Stimulated activated naive CD8-positive, alpha-beta T cell treated with anti-CD3 and anti-CD28 coated beads, Interleukin-15, amount 100 ng/mL, for 72 hours (primary cell): Measurements from ENCODE around the gene ZNF716.
"Not testable (repeated sequence)": the region's sequence is repeated elsewhere in the genome, so short reads cannot be mapped to it uniquely, and the experiment has no call there.

ENCODE experiments used
- ATAC-seq: fragments of 150-1000 bp; cut with Tn5 transposase; 2 replicates; pipeline ENCODE4 v1.10.0; 2021; ENCODE audit warnings: mild to moderate bottlenecking, moderate library complexity
- DNase-seq, 2 donors: peaks; one replicate each; pipeline ENCODE4 v3.0.0; 2021 to 2022
- H3K27ac Mint-ChIP-seq, 2 donors: one replicate each; pipeline ENCODE4 v1.8.0; 2022; ENCODE audit warnings: mild to moderate bottlenecking in 2 of 2, mixed read lengths in 2 of 2, moderate library complexity in 2 of 2
- H3K27me3 Mint-ChIP-seq: one replicate; pipeline ENCODE4 v1.8.0; 2022; ENCODE audit warnings: mixed read lengths
- H3K4me1 Mint-ChIP-seq: one replicate; pipeline ENCODE4 v1.8.0; 2022; ENCODE audit warnings: mild to moderate bottlenecking, mixed read lengths
- H3K4me3 Mint-ChIP-seq, 2 donors: one replicate each; pipeline ENCODE4 v1.8.0; 2022; ENCODE audit warnings: mild to moderate bottlenecking in 2 of 2, mixed read lengths in 2 of 2, moderate library complexity in 1 of 2
- H3K9me3 Mint-ChIP-seq, 2 donors: one replicate each; pipeline ENCODE4 v1.8.0; 2022; ENCODE audit warnings: mixed read lengths in 2 of 2

The ZNF716 gene

DNA sequence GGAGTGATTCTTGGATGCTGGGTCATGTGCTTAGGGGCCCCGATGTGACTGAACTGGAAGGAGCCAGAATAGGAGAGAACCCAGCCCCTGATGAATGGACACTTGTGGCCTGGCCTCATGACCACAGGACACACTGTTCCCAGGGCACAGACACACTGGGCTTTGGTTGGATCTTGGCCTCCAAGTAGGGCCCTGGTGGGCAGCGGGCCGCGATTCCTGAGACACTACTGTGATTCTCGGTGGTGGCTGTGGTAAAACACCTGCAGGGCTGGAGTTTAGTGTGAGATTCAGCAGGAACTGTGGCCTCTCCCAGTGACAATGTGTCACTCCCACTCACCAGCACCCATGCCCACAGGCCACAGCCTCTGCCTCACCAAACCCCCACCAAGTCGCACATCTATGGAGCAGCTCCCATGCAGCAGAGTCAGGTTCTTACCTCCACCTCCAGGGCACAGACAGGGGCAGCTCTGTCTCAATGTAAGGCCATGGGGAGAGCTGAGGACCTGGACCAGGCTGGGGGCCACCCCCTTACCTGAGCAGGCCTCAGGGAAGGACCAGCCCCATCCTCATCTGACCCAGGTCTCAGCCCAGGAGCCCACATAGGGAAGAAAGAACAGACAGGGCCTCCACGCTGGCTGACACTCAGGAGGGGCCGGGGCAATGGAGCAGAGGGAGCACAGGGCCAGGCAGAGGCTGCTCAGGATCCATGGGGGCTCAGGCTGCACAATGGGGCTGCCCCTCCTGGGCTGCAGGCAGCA lies 33.2 kb upstream of the ZNF716 start:
- H3K9me3 Mint-ChIP-seq = peaks cover 4 to 57% of the 10 kb centered on the region in 2 donors
- ATAC-seq (no peak), DNase-seq (no peak)
- no peaks in the 10 kb centered on the region for H3K4me1 Mint-ChIP-seq
- H3K27me3 Mint-ChIP-seq = no peaks in the 10 kb centered on the region
- no peak overlapping the region for H3K4me3 Mint-ChIP-seq
- no peak overlapping the region for H3K27ac Mint-ChIP-seq

GRCh38 chr7:57417736-57418135 lies 32.2 kb upstream of the ZNF716 start:
- H3K9me3 Mint-ChIP-seq = peaks cover 4 to 47% of the 10 kb centered on the region in 2 donors
- H3K27me3 Mint-ChIP-seq = no peaks in the 10 kb centered on the region
- no peak for ATAC-seq

GRCh38 chr7:57423768-57424167 lies 26.2 kb upstream of the ZNF716 start:
- H3K4me3 Mint-ChIP-seq = no peak overlapping the region
- no peak for ATAC-seq
- H3K4me1 Mint-ChIP-seq = no peaks in the 10 kb centered on the region
- H3K27me3 Mint-ChIP-seq = no peaks in the 10 kb centered on the region
- H3K9me3 Mint-ChIP-seq = peaks cover 4 to 15% of the 10 kb centered on the region in 2 donors
- H3K27ac Mint-ChIP-seq = no peak overlapping the region
- no peak for DNase-seq

More at GRCh38 chr7:57417736-57418135, 32.2 kb upstream of the ZNF716 start:
- no peak overlapping the region for H3K27ac Mint-ChIP-seq
- no peak overlapping the region for H3K4me3 Mint-ChIP-seq
- no peak for DNase-seq
- no peaks in the 10 kb centered on the region for H3K4me1 Mint-ChIP-seq

- no peaks in the 10 kb centered on the region for H3K4me1 Mint-ChIP-seq
- DNase-seq (no peak), ATAC-seq (no peak)
- no peaks in the 10 kb centered on the region for H3K27me3 Mint-ChIP-seq
- H3K9me3 Mint-ChIP-seq = peaks cover 7 to 20% of the 10 kb centered on the region in 2 donors
- no peak overlapping the region for H3K4me3 Mint-ChIP-seq
- H3K27ac Mint-ChIP-seq = no peak overlapping the region
Measured at GRCh38 chr7:57424515-57425238, 25.3 kb upstream of the ZNF716 start.

DNA sequence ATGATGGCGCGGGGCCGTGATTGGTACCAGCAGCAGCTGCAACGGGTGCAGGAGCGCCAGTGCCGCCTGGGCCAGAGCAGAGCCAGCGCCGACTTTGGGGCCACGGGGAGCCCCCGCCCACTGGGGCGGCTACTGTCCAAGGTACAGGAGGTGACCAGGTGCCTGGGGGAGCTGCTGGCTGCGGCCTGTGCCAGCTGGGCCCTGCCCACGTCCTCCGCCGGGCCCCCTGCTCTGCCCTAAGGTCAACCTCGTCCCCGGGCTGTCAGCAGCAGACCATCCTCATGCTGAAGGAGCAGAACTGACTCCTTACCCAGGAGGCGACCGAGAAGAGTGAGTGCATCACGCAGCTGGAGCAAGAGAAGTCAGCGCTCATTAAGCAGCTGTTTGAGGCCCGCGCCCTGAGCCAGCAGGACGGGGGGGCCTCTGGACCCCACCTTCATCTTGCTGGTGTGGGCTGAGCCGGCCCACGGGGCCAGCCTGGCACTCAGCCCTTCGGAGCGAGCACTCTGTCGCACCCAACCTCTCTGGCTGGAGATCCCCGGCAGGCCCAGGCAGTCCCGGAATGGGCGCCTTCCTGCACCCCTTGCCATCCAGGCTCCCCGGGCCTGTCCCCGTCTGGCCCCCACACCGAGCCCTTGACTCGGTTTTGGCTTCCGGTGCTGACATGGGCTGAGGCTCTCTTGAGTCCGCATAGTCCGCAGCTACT lies 24.6 kb upstream of the ZNF716 start:
- no peaks in the 10 kb centered on the region for H3K4me1 Mint-ChIP-seq
- DNase-seq (no peak), ATAC-seq (no peak)
- no peak overlapping the region for H3K4me3 Mint-ChIP-seq
- peaks cover 8 to 23% of the 10 kb centered on the region in 2 donors for H3K9me3 Mint-ChIP-seq
- no peaks in the 10 kb centered on the region for H3K27me3 Mint-ChIP-seq
- no peak overlapping the region for H3K27ac Mint-ChIP-seq

- H3K27me3 Mint-ChIP-seq = no peaks in the 10 kb centered on the region
- no peak for DNase-seq
- H3K4me1 Mint-ChIP-seq = no peaks in the 10 kb centered on the region
- H3K27ac Mint-ChIP-seq = no peak overlapping the region
- no peak for ATAC-seq
- no peak overlapping the region for H3K4me3 Mint-ChIP-seq
- H3K9me3 Mint-ChIP-seq = peaks cover 14 to 26% of the 10 kb centered on the region in 2 donors
Measured at GRCh38 chr7:57425969-57426628, 23.9 kb upstream of the ZNF716 start.

- ATAC-seq (peak; percentile 26), DNase-seq (no peak)
- peaks cover 13 to 22% of the 10 kb centered on the region in 2 donors for H3K9me3 Mint-ChIP-seq
- no peaks in the 10 kb centered on the region for H3K4me1 Mint-ChIP-seq
- H3K27ac Mint-ChIP-seq = no peak overlapping the region
- H3K27me3 Mint-ChIP-seq = no peaks in the 10 kb centered on the region
- no peak overlapping the region for H3K4me3 Mint-ChIP-seq
Measured at GRCh38 chr7:57426629-57427003, 23.4 kb upstream of the ZNF716 start.

DNA sequence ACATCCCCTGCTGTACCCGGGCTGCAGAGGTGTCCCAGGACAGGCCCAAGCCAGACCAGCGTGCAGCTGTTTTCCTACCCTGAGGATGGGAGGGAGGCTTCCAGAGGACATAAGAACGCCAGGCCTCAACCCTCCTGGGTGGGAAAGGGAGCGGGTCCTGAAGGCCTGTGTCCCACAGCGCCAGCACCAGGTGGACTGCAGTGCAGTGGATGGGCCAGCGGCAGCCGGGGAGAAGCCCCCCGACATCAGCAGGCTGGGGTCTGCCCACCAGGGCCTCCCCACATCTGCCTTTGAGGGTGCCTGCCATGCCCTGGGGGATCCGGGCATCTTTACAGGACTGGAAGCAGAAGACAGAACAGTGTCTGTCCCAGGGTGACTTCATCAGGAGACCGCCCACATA lies 22.8 kb upstream of the ZNF716 start:
- H3K4me3 Mint-ChIP-seq = no peak overlapping the region
- ATAC-seq = no peak
- H3K4me1 Mint-ChIP-seq = no peaks in the 10 kb centered on the region
- peaks cover 13 to 27% of the 10 kb centered on the region in 2 donors for H3K9me3 Mint-ChIP-seq
- no peak for DNase-seq
- H3K27ac Mint-ChIP-seq = no peak overlapping the region
- no peaks in the 10 kb centered on the region for H3K27me3 Mint-ChIP-seq

DNA sequence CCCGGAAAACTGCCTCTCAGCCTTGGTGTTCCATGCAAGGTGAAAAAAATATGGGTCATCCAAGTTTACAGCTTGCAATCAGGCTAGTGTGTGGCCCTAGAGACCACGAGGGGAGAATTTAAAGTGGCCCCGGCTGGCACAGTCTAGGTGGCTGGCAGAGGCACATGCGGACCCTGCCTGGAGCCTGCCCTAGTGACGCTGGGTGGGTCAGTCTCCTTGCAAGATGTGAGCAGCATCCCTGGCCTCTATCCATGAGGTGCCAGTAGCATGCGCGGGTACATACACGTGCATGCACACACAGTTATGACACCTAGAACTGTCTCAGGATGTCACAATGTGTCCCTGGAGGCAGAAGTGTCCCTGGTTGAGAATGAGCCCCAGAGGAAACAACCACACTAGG lies 22.4 kb upstream of the ZNF716 start:
- DNase-seq (no peak), ATAC-seq (no peak)
- Mint-ChIP-seq H3K9me3 (peaks cover 14 to 31% of the 10 kb centered on the region in 2 donors), H3K4me3 (no peak overlapping the region), H3K27me3 (no peaks in the 10 kb centered on the region), H3K4me1 (no peaks in the 10 kb centered on the region), H3K27ac (no peak overlapping the region)

DNA sequence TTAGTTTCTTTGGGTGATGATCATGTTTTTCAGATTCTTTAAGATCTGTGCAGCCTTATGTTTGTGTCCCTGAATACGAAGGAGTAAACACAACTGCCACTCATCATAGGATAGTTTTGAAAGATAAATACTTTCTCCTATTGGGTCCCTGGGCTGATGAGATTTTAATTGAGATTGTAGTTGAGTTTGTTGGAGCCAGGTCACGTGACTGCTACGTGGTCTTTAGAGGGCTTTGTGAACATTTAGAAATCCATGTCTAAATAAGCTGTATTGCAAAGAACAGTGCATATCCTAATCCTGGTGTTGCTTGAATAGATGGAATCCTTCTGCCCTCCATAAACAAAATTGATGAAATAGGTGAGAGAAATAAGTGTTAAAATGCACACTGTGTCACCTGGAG lies 17.4 kb upstream of the ZNF716 start:
- peaks cover 24 to 32% of the 10 kb centered on the region in 2 donors for H3K9me3 Mint-ChIP-seq
- no peak for ATAC-seq
- no peaks in the 10 kb centered on the region for H3K27me3 Mint-ChIP-seq
- no peak overlapping the region for H3K4me3 Mint-ChIP-seq
- no peaks in the 10 kb centered on the region for H3K4me1 Mint-ChIP-seq
- H3K27ac Mint-ChIP-seq = no peak overlapping the region
- DNase-seq = no peak

- ATAC-seq (no peak), DNase-seq (no peak)
- Mint-ChIP-seq H3K9me3 (peaks cover 17 to 23% of the 10 kb centered on the region in 2 donors), H3K27ac (no peak overlapping the region), H3K4me3 (no peak overlapping the region), H3K27me3 (no peaks in the 10 kb centered on the region), H3K4me1 (no peaks in the 10 kb centered on the region)
Measured at GRCh38 chr7:57437581-57437980, 12.4 kb upstream of the ZNF716 start.

- Mint-ChIP-seq H3K27me3 (no peaks in the 10 kb centered on the region), H3K9me3 (peaks cover 10 to 22% of the 10 kb centered on the region in 2 donors), H3K27ac (no peak overlapping the region), H3K4me3 (no peak overlapping the region), H3K4me1 (no peaks in the 10 kb centered on the region)
- no peak for ATAC-seq
- no peak for DNase-seq
Measured at GRCh38 chr7:57438244-57438643, 11.7 kb upstream of the ZNF716 start.

DNA sequence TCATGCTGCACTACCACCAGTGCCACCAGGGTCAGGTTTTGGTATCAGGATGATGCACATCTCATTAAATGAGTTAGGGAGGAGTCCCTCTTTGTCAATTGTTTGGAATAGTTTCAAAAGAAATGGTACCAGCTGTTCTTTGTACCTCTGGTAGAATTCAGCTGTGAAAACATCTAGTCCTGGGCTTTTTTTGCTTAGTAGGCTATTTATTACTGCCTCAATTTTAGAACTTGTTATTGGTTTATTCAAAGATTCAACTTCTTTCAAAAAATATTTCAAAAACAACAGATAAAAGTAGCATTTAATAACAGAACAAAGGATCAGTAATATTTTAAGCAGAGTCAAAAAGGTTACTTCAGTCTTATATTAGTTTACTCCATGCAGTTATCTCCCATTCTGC lies 6.4 kb upstream of the ZNF716 start:
- Mint-ChIP-seq H3K9me3 (peaks cover 13 to 33% of the 10 kb centered on the region in 2 donors), H3K4me1 (no peaks in the 10 kb centered on the region), H3K27me3 (no peaks in the 10 kb centered on the region), H3K27ac (no peak overlapping the region), H3K4me3 (no peak overlapping the region)
- DNase-seq = no peak
- ATAC-seq = no peak

- not testable (repeated sequence) for H3K27ac Mint-ChIP-seq, DNase-seq, H3K4me1 Mint-ChIP-seq, ATAC-seq, H3K4me3 Mint-ChIP-seq, H3K27me3 Mint-ChIP-seq
- peaks cover 23 to 31% of the 10 kb centered on the region in 2 donors for H3K9me3 Mint-ChIP-seq
Measured at GRCh38 chr7:57469186-57469828, 19.3 kb downstream of the ZNF716 start.

DNA sequence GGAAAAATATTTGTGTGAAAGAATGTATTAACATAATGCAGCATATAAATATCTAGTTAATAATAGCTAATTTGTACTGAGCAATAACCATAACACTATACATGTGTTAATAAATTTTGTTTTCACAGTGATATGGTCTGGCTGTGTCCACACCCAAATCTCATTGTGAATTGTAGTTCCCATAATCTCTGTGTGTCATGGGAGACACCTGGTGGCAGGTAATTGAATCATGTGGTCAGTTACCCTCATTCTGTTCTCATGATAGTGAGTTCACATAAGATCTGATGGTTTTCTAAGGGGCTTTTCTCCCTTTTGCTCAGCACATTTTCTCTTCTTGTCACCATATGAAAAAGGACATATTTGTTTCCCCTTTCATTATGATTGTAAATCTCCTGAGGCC lies 30.3 kb downstream of the ZNF716 start:
- not testable (repeated sequence) for H3K27me3 Mint-ChIP-seq, DNase-seq, H3K27ac Mint-ChIP-seq, H3K9me3 Mint-ChIP-seq, H3K4me1 Mint-ChIP-seq, H3K4me3 Mint-ChIP-seq, ATAC-seq
